Measurements from ENCODE around the gene POGLUT3.

Gene POGLUT3

DNA sequence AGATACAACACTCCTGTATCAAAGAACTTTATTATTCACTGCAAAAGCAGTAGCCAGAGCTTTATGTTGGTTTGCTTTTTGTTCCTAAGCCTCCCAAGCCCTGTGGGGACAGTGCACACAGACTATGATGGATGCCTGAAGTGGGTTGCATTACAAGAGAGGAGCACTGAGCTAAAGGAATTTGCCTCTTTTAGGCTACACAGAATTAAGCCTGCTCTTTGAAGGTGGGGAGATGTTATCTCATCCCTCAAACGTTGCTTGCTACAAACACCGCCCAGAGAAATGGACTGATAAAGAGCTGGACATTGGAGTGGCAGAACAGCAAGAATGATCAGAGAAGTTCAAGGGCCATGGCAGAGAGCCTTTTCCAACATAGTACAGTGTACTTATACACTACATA is 2.5 kb upstream of the POGLUT3 start:
- DNase-seq (ENCODE audit: low read depth): no peak

DNA sequence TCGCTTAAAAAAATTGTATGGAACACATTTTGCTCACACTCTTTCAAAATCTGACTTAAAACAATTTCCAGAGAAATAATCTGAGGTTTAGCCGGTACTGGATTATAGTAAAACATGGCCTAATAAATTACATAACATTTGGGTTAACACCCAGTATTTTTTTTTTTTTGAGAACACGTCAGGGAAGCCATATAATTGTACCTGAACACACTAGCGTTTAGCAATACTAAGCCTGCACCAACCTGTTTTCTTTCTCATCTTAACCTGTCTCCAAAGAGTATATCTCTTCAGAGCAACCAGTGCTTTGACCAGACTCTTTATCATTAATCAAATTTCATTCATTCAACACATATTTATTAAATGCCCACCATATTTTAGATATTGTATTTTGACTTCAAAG is 2.0 kb upstream of the POGLUT3 start:
- DNase-seq (ENCODE audit: low read depth): no peak

DNA sequence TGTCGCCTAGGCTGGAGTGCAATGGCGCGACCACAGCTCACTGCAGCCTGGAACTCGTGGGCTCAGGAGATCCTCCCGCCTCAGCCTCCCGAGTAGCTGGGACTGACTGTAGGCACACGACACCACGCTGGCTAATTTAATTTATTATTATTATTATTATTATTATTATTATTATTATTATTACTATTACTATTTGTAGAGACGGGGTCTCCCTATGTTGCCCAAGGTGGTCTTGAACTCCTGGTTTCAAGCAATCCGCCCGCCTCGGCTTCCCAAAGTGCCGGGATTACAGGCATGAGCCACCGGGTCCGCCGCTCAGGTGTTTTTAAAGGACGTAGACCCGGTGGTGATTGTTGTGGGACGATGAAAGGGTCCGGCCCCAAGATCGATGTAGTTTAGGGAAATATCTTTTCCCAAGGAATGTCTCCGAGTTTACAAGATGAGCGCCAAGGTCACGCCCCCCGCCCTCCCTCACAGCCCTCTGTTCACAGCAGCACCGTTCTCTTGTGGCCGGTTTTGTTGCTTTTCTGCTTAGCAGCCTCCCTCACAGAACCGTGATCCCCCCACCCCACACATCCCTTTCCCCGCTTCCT is 728 bp upstream of the POGLUT3 start:
- no peak for DNase-seq (ENCODE audit: low read depth)

DNA sequence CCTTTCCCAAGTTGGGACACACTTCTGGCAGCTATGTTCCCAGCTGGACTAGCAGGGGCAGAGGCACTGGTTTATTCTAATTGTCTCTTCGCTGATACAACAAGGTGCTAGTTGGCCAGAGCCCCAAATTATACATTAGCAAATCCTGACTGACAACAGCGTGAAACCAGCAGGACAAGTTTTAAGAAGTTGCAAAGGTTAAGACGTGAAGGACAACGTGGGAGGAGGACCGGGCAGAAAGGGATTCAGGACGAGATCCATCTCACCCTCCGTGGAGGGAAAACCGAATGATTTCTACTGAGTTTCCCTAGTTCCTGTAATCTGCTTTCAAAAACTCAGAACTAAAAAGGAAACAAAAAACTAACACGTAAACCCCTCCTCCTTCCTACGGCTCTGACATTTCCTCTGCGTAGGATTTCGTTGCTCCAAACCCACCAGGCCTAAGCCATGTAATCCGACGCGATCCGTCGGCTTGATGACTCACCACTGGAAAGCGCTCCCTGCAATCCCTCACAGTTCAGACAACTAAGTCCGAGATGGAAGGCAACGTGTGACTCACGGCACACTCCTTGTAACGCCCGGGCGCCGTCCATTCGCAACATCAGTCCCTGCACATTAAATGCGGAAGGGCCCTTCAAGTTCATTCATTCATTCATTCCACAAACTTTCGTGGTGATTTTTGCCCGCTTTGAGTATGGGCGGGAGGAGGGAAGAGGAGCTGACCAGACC is 703 bp downstream of the POGLUT3 start:
- DNase-seq (ENCODE audit: low read depth): peak; percentile 100

DNA sequence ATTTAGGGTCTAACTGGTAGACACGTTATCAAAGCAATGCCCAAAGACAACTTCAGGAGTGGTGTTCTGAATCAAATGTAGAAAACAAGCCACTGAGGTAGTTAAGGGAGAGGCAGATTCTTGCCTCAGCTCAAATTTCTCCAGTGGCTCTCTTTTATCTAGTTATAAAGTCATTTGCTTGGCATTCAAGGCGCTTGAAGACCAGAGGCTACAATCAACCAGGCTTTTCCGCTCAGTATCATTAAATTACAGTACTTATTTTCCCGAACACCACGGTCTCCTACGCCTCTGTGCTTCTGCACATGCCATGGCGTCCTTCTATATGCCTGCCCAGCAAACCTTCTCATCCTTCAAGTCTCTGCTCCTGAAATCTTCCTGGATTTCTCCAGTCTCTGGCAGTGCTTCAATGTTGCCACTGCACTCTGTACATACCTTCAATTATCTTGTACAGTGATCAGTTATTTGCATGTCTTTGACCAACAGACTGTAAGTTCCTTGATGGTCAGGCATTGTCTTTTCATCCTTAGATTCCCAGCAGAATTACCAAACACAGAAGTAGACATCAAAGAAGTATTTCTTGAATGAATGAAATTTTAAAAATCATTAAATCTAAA is 1.4 kb downstream of the POGLUT3 start:
- peak; percentile 21 for DNase-seq (ENCODE audit: low read depth)

DNA sequence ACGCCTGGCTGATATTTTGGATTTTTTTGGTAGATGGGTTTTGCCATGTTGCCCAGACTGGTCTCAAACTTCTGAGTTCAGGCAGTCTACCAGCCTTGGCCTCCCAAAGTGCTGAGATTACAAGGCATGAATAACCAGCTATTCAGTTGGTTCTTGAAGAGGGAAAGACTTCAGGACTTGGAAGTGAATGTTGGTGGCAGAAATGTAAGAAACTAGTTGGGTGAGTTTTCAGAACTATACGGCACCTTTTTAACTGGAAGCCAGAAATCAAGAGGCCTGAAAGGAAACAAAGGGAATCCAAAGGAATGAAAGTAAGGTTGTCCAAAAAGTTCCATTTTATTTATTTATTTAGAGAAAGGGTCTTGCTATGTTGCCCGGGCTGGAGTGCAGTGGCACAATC is 2.9 kb downstream of the POGLUT3 start:
- DNase-seq (ENCODE audit: low read depth): no peak

DNA sequence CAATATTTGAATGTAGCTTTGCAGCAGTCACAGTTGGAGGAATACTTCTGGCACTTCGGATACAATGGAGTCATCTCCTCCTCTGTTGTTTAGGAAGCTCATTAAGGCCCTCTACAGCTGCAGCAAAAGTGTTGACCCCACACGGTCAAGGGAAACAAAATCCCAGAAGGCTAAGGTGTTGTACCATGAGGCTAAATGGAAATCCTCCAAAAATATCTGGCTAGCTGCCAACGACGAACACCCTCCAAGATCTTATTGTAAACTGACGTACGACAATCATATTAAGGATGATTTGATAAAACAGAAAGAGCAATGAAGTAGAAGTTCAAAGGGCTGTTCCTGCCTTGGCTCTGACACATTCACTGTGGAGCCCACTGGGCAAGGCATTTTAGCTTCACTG is 4.0 kb downstream of the POGLUT3 start:
- no peak for DNase-seq (ENCODE audit: low read depth)

DNA sequence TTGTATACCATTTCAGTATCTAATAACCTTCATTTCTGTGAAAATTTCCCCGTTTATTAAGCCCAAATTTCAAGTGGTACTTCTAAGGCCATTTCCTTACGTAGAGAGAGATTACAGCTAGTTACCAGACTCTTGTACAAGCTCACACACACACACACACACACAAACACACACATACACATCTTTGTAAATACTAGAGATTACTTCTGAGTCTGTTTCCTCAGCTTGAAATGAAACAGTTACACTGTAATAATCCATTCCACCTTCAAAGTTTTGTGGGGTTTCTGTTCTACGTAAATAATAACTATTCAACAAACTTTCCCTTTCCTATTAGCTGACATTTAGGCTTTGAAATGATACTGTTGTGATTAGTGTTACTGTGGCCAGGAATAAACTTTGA is 6.2 kb downstream of the POGLUT3 start:
- DNase-seq (ENCODE audit: low read depth): no peak

DNA sequence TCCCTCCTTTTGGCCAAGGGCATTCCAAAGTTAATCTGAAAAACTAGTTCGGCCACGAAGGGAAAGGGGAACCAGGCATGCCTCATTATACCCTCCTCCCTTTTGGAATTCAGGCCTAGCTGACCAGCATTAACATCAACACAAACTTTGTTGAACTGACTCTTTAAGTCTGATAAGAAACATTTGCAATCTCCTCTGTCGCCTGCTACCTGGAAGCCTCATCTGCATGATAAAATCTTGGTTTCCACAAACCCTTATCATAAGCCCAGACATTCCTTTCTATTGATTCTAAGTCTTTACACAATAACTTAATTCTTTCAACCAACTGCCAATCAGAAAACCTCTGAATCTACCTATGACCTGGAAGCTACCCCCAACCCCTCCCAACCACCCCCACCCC is 11.4 kb downstream of the POGLUT3 start:
- no peak for DNase-seq (ENCODE audit: low read depth)

DNA sequence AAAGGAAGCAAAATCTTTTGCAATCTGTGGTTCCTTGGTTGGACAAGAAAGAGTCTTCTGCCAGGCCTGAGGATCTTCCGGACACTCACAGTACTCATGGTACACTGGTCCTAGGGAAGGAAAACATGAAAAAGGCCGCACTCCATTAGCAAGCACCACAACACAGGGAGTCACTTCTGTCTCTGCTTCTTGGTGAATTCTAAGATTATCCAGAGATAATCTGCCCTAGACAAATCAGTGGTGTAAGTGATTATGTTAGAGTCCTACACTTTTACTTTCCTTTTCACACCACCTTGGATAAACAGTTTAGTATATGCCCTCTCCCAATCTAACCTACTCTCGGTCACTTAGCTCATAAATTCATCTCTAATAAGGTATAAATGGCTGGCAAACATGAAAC is 11.9 kb downstream of the POGLUT3 start:
- no peak for DNase-seq (ENCODE audit: low read depth)

DNA sequence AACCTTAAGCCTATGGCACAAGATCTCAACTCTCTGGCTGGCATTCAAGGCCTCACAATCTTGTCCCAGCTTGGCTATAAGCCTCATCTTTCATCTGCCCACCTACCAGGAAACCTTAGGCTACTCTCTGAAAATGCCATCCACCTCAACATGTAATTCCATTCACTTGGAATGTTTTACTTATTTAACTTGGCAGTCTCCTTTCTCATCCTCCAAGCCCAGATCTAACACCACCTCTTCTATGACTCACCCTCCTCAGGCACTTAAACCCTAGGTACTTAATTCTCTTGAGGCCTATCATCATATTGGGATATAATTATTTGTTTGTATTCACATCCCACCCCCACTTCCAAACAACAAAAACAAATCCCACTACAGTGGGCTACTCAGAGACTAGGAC is 15.0 kb downstream of the POGLUT3 start:
- DNase-seq (ENCODE audit: low read depth): peak; percentile 45

DNA sequence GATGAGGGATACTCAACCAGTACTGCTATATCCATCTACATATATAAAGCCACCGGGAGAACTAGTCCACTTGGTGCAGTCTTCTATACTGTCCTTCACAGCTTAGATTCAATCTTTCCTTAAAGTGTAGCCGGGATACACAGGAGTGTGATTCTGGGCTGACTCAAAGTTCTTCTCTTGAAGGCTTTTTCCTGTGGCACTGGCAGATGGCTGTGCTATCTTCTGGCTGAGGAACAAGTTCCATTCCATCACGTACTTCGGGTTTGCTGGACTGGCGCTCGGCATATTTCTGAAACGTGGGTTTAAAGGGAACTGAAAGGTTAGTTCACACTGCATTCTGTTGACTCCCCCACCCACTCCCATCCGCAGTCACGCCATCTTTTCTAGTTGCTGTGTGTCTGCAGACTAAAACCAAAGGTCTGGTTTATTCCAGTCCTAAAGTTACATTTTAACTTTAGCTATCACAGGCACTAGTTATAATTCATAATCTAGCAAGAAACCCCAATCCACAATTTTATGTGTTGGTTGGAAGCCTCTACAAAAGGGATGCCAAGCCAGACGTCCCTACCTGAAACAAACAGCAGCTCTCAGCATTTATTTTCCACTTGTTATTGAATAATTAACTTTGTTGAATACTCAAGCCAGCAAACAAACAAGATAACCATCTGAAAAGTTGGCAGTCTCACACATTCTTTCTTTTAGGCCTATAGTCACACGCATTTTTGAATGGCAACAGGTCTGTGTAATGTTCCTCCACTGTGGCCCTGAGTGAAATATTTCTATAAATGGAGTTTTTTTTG is 23.3 kb downstream of the POGLUT3 start:
- DNase-seq (ENCODE audit: low read depth): no peak

DNA sequence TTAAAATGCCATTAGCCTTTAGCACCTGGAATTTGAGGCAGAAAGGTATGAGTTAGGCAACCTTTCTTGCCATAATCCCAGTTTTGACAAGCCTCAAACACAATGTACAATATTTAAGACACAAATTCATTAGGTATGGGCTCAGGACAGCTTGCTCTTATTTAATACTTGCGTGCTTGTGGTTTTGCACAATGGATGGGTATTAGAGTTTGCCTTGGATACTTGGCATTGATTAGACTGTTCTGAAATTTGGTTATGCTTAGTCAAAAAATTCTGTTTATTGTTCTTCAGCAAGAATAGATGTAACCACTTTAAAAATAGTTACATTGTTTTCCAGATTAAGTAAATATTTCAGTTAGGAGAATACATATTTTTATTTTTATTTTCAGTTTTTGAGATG is 25.5 kb downstream of the POGLUT3 start:
- DNase-seq (ENCODE audit: low read depth): no peak

DNA sequence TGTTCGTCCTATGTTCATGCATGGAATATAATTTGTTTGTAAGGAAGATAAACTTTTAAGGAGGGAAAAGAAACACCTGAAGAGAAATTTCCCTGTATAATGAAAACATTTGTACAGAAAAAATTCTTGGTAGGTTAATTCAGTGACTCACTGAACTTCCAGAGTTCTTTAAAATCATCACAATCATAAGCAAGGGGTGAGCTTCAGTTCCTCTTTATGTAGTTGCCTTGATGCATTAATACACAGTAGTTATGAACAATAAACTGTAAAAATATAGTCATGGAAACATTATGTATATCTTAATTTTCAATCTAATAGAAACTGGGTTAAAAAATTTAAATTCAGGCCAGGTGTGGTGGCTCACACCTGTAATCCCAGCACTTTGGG is 29.7 kb downstream of the POGLUT3 start:
- DNase-seq (ENCODE audit: low read depth): no peak

DNA sequence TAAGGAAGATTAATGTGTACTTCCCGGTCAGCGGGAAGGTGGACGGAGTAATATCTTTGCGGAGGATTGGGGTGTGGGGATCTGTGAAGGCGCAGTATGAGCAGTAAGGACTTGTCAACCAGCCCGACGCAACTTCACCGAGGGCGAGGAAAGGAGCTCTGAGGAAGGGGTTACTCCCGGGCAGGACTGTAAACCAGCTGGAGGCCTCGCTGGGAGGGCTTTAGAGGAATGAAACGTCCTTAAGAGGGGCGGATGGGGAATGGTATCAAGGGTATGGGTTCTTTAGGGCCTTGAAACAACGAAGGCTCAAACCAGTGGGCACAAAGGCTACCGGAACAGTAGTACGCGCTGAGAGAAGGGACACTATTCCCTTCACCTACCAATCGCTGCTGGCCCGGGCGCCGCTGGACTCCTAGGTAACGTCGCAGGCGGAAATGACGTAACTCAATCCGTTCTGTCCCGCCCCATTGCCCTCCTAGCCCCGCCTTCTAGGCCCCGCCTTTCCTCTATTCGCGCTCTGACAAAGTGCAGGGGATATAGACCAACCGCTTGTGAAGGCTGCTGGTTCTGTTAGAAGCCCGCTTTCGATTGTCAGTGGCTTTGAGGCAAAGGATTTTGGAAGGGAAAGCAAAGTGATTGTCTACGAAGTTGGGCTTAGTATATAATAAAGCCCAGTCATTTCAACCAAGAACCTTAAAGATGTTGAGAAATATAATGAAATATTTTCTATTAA is 30.9 kb downstream of the POGLUT3 start, which contains the start of gene C11orf65:
Gene C11orf65 (minus strand): TSS at position 439 of the 733 bp plus-strand sequence. CDS start 5,970 bp downstream, outside the sequence.
- DNase-seq (ENCODE audit: low read depth): peak; percentile 97

DNA sequence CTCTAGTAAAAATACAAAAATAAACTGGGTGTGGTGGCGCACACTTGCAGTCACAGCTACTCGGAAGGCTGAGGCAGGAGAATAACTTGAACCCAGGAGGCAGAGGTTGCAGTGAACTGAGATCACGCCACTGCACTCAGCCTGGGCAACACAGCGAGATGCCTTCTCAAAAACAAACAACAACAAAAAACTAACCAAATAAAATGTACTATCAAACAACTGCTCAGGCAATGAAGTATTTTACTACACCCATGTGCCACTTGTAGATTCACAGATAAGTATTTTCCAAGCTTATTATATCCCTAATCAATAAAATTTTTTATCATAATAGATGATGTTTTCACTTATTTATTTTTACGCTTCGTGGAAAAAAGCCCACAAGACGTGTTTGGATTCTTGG is 31.8 kb downstream of the POGLUT3 start:
- no peak for DNase-seq (ENCODE audit: low read depth)

DNA sequence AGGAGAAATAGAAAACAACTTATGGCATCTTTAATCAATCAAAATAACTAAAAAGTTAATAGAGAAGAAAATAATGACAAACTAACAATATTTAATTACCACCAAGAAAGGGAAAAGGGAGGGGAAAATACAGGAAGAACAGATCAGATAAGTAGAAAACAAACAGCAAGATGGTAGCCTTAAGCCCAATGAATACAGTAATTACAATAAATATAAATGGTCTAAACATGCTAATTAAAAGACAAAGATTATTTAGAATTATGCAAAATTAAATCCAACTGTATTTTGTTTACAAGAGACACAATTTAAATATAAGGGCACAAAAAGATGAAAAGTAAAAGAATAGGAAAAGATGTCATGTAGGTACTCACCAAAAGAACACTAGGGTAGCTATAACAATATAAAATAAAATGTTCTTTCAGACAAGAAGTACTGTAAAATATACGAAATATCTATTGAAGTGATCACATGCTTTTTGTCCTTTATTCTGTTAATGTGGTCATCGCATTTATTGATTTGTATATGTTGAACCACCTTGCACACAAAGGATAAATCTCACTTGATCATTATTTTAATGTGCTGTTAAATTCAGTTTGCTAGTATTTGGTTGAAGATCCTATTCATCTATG is 44.9 kb downstream of the POGLUT3 start:
- no peak for DNase-seq (ENCODE audit: low read depth)
